ENCODE measurements around the gene PRG3. TPM values are rescaled to one million over a fixed set of nuclear protein-coding genes. Genes with fewer than 3 reads are reported as not detected.

Gene PRG3
- total RNA-seq, 1 donor from 2014 or later = not detected

- Histone ChIP-seq H3K4me1 (no peaks in the 10 kb centered on the region), H3K27me3 (no peaks in the 10 kb centered on the region), H3K27ac (no peak overlapping the region), H3K4me3 (no peak overlapping the region), H3K9me3 (no peaks in the 10 kb centered on the region), H3K36me3 (no peaks in the 10 kb centered on the region)
- DNase-seq (ENCODE audit: low spot score in 2 of 2) = no peak
- no peak for TF ChIP-seq CTCF (IDR thresholded peaks at IDR 0.05)
- intact Hi-C loops (cut with DNase I) = loop anchor here (5.0 kb wide), 3 partner anchors 137 to 503 kb away; no protein-coding TSS in a partner anchor
Observed at GRCh38 chr11:57344826-57345225, 36.1 kb downstream of the PRG3 start.

GRCh38 chr11:57343825-57344224, 37.1 kb downstream of the PRG3 start:
- Histone ChIP-seq H3K4me3 (no peak overlapping the region), H3K36me3 (no peaks in the 10 kb centered on the region), H3K4me1 (no peaks in the 10 kb centered on the region), H3K27ac (no peak overlapping the region), H3K9me3 (no peaks in the 10 kb centered on the region), H3K27me3 (no peaks in the 10 kb centered on the region)
- no peak for DNase-seq (ENCODE audit: low spot score in 2 of 2)
- intact Hi-C loops (cut with DNase I) = no loop called here
- no peak for TF ChIP-seq CTCF (IDR thresholded peaks at IDR 0.05)

- intact Hi-C loops (cut with DNase I) = no loop called here
- TF ChIP-seq CTCF (IDR thresholded peaks at IDR 0.05) = no peak
- H3K9me3 ChIP-seq = no peaks in the 10 kb centered on the region
- no peaks in the 10 kb centered on the region for H3K4me1 ChIP-seq
- H3K27me3 ChIP-seq = no peaks in the 10 kb centered on the region
- H3K36me3 ChIP-seq = no peaks in the 10 kb centered on the region
- H3K4me3 ChIP-seq = no peak overlapping the region
- no peak for DNase-seq (ENCODE audit: low spot score in 2 of 2)
- no peak overlapping the region for H3K27ac ChIP-seq
Observed at GRCh38 chr11:57342702-57343101, 38.2 kb downstream of the PRG3 start.

DNA sequence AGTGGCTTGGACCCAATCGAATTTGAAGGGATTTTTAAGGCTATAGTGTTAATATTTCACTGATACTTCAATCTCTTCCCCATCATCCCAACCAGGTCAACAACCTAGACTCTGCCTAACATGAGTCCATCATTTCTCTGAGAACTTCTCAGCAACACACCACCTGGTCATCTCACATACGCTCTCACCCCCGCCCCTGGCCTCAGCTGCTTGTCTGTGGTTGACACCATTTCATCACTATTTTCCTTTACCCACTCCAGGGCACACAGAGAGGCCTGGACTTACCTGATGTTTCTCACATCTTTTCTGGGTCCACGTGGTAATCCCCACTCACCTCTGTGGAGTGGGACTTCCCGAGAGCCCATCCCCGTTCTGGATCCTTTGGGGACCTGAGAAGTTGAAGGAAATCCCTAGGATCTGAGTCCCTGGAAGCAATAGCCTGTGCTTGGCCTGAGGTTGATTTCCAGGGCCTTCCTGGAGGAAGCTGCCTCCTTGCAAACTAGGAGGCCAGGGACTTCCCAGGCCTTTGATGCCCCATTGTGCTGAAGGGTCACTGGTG, 39.6 kb downstream of the PRG3 start:
- H3K36me3 ChIP-seq = no peaks in the 10 kb centered on the region
- no peak overlapping the region for H3K27ac ChIP-seq
- no peaks in the 10 kb centered on the region for H3K9me3 ChIP-seq
- no peaks in the 10 kb centered on the region for H3K27me3 ChIP-seq
- no peak overlapping the region for H3K4me3 ChIP-seq
- intact Hi-C loops (cut with DNase I) = no loop called here
- H3K4me1 ChIP-seq = peaks cover 0 to 2% of the 10 kb centered on the region in 2 donors
- no peak for DNase-seq (ENCODE audit: low spot score in 2 of 2)
- no peak for TF ChIP-seq CTCF (IDR thresholded peaks at IDR 0.05)

- H3K9me3 ChIP-seq = no peaks in the 10 kb centered on the region
- H3K4me3 ChIP-seq = no peak overlapping the region
- peaks cover 2 to 4% of the 10 kb centered on the region in 2 donors for H3K4me1 ChIP-seq
- DNase-seq (ENCODE audit: low spot score in 2 of 2) = no peak
- no peaks in the 10 kb centered on the region for H3K36me3 ChIP-seq
- H3K27ac ChIP-seq = no peak overlapping the region
- H3K27me3 ChIP-seq = no peaks in the 10 kb centered on the region
- TF ChIP-seq CTCF (IDR thresholded peaks at IDR 0.05) = no peak
- intact Hi-C loops (cut with DNase I) = no loop called here
Observed at GRCh38 chr11:57340039-57340615, 40.8 kb downstream of the PRG3 start.
